LNCAP (cell line): ENCODE data around the gene RAD9A.
A peak's percentile ranks its signal among the peaks of the same experiment; 100 is the strongest.

Experiments
- CTCF ChIP-seq: fragments of 450-650 bp; IDR thresholded peaks from 2 replicates; pipeline ENCODE4 v1.5.1; 2017; ENCODE audit warnings: mild to moderate bottlenecking

Gene RAD9A

DNA sequence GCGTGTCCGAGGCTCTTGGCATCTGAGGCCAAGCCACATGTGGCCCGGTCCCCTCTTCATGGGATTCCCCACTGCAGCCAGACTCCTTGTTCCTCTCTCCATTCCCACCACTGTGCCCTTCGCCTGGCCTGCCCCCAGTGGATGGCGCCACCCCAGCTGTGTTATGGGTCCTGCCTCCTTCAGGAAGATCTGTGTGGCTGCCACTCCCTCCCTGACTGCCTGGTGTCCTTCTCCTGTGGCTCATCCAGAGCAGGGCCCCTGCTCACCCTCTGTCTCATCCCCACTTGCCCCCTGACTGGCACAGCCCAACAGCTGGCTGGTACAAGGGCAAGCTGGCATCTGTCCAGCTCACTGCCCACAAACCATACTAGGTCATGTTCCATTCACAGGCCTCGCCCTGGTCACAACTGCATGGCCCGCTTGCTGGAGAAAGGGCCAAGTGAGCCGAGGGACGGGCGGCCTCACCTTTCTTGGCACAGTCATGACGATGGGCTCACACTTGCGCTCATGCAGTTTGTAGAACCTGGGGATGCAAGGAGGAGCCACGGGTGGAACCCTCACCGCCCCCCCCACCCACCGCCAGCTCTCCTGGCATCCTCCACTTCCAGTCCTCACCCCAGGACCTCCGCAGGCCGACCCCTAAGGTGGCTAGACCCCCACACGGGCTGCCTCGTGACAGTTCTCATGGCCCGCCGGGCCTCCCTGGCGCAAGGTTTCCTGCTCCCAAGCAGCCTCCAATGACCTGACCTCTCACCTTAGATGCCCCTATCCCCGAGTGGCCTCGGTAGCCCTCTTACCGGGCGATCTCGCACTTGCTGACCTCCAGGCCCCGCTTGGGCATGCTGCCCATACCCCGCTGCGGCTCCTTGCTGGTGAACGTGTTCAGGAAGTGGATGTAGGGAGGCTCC, 47.8 kb downstream of the RAD9A start:
- 0 out of 2 replicates have a peak, but pooled peaks have one; percentile 28 for TF ChIP-seq CTCF

GRCh38 chr11:67440229-67441097, 48.7 kb downstream of the RAD9A start:
- TF ChIP-seq CTCF, result no peak

- no peak for TF ChIP-seq CTCF
Measured at GRCh38 chr11:67441098-67441563, 49.3 kb downstream of the RAD9A start.

GRCh38 chr11:67441731-67442351, 50.1 kb downstream of the RAD9A start:
- no peak for TF ChIP-seq CTCF

DNA sequence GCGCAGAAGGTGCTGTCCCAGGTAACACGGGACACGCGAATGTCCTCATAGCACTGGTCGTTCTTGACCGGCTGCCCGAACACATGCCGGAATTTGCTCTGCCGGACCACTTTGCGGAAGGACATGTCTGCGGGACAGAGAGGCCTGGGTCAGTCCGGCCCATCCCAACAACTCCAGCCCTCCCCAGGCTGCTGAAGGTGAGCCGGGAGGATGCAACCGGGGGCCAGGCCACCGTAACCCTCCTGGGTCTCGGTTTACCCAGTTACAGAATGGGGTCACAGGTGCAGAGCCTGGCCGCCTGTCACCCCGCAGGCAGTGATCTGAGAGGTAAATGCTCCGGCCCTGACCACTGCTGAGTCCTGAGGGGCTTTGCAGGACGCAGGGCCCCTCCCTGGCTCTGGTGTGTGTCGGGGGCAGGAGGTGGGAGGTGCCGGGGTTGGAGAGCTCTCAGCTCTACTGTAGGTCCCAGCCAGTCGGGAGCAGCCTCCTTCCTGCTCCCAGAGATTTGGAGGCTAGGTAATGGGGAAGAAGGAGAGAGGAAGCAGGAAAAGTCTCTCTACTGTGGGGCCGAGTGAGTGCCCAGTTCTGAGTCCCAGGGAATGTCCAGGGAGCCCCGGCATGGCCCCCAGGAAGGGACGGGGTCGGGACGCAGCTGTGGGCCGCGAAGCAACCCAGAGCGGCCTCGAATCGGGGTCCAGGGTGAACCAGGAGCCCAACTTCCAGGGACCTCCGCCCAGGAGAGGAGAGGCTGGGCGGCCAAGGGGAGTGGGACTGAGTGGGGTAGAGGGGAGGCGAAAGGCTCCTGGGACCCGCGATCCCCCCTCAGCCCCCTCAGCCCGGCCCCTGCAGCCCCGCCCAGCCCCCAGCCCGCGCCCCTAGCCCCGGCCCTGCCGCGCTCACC, 51.0 kb downstream of the RAD9A start:
- no peak for TF ChIP-seq CTCF

- TF ChIP-seq CTCF, result no peak
Measured at GRCh38 chr11:67445515-67445914, 53.7 kb downstream of the RAD9A start.
